ENCODE measurements around the gene NUP62.

DNA sequence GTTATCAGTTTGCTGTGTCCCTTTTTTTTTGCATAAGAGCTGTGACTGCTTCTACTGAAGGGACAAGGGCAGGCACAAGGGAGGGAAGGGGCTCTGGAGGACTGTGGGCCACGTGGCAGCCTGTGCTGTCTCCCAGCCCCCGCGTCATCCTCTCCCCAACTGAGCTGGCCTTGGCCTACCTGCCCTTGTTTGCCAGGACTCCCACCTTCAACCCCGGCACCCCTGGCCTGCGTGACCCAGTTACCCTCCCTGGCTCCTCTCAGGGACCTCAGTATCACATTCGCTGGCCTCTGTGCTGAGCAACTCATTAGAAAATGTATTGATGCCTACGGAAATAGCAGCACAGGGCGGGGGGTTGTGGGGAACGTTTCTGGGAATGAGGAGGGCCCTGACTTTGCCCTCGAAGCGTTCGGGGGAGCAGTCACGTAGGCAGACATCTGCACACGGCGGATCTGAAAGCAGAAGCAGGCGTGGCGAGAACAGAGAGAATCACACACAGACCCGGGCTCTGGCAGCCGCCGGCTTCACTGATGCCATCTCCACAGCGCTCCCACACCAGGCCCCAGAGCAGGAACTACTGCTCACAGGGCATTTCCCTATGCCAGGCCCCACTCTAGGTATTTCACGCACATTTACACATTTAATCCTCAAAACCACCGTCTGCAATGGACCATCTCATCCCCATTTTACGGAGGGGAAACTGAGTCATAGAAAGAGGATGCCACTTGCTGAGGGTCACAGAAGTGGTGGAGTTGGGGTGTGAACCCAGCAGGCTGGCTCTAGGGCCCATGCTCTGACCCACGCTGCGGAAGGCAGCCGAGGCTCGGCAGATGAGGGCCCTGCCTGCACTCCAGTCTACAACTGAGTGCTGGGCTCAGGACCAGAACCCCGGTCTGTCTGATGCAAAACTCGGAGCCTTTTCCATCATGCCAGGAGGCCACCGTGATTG, 6.0 kb downstream of the NUP62 start:
- no peak for TF ChIP-seq CBX5 (IDR thresholded peaks at IDR 0.05; ENCODE audit: low read depth, low read length)
- TF ChIP-seq, protein P1, sequence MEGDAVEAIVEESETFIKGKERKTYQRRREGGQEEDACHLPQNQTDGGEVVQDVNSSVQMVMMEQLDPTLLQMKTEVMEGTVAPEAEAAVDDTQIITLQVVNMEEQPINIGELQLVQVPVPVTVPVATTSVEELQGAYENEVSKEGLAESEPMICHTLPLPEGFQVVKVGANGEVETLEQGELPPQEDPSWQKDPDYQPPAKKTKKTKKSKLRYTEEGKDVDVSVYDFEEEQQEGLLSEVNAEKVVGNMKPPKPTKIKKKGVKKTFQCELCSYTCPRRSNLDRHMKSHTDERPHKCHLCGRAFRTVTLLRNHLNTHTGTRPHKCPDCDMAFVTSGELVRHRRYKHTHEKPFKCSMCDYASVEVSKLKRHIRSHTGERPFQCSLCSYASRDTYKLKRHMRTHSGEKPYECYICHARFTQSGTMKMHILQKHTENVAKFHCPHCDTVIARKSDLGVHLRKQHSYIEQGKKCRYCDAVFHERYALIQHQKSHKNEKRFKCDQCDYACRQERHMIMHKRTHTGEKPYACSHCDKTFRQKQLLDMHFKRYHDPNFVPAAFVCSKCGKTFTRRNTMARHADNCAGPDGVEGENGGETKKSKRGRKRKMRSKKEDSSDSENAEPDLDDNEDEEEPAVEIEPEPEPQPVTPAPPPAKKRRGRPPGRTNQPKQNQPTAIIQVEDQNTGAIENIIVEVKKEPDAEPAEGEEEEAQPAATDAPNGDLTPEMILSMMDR (IDR thresholded peaks at IDR 0.05; ENCODE audit: control extremely low read depth in 1 of 3, insufficient read depth in 1 of 3, low read depth in 1 of 3, low read length in 3 of 3): no peak

Data from H1 (cell line).